ENCODE measurements around the gene HTRA3. TPM values are rescaled to one million over a fixed set of nuclear protein-coding genes. Genes with fewer than 3 reads are reported as not detected.

The HTRA3 gene
- total RNA-seq, 2 donors from 2014 or later = 33.8 to 124 TPM

GRCh38 chr4:8314691-8315255 lies 45.2 kb downstream of the HTRA3 start:
- H3K4me3 ChIP-seq = no peak overlapping the region
- no peak for TF ChIP-seq CTCF (IDR thresholded peaks at IDR 0.05)
- no peaks in the 10 kb centered on the region for H3K36me3 ChIP-seq
- no peak overlapping the region for H3K27ac ChIP-seq
- peak; percentile 21 for DNase-seq (ENCODE audit: low spot score)
- H3K4me1 ChIP-seq = peaks cover 0 to 27% of the 10 kb centered on the region in 2 donors
- peaks cover 0 to 6% of the 10 kb centered on the region in 2 donors for H3K9me3 ChIP-seq
- H3K27me3 ChIP-seq = no peaks in the 10 kb centered on the region

GRCh38 chr4:8315435-8316250 lies 46.1 kb downstream of the HTRA3 start:
- H3K27ac ChIP-seq = peak overlapping the region; percentile 39 to 53

GRCh38 chr4:8316251-8316771 lies 46.8 kb downstream of the HTRA3 start:
- H3K4me3 ChIP-seq = no peak overlapping the region
- peak; percentile 40 for DNase-seq (ENCODE audit: low spot score)
- no peaks in the 10 kb centered on the region for H3K36me3 ChIP-seq
- peak overlapping the region; percentile 39 to 53 for H3K27ac ChIP-seq
- TF ChIP-seq CTCF (IDR thresholded peaks at IDR 0.05) = no peak
- peaks cover 0 to 6% of the 10 kb centered on the region in 2 donors for H3K9me3 ChIP-seq
- no peaks in the 10 kb centered on the region for H3K27me3 ChIP-seq
- peaks cover 0 to 37% of the 10 kb centered on the region in 2 donors for H3K4me1 ChIP-seq

More at GRCh38 chr4:8315435-8316250, 46.1 kb downstream of the HTRA3 start:
- Histone ChIP-seq H3K9me3 (peaks cover 0 to 6% of the 10 kb centered on the region in 2 donors), H3K27me3 (no peaks in the 10 kb centered on the region), H3K4me3 (no peak overlapping the region), H3K36me3 (no peaks in the 10 kb centered on the region), H3K4me1 (peaks cover 0 to 34% of the 10 kb centered on the region in 2 donors)
- no peak for TF ChIP-seq CTCF (IDR thresholded peaks at IDR 0.05)
- DNase-seq (ENCODE audit: low spot score) = peak; percentile 70

GRCh38 chr4:8316911-8317351 lies 47.4 kb downstream of the HTRA3 start:
- Histone ChIP-seq H3K27me3 (no peaks in the 10 kb centered on the region), H3K36me3 (no peaks in the 10 kb centered on the region), H3K27ac (peak overlapping the region in 1 of 2 donors; percentile 16), H3K4me3 (no peak overlapping the region), H3K4me1 (peaks cover 0 to 37% of the 10 kb centered on the region in 2 donors), H3K9me3 (peaks cover 0 to 6% of the 10 kb centered on the region in 2 donors)
- no peak for TF ChIP-seq CTCF (IDR thresholded peaks at IDR 0.05)
- DNase-seq (ENCODE audit: low spot score) = peak; percentile 52

GRCh38 chr4:8317474-8317873 lies 47.9 kb downstream of the HTRA3 start:
- TF ChIP-seq CTCF (IDR thresholded peaks at IDR 0.05) = no peak
- Histone ChIP-seq H3K9me3 (peaks cover 0 to 6% of the 10 kb centered on the region in 2 donors), H3K36me3 (no peaks in the 10 kb centered on the region), H3K27ac (no peak overlapping the region), H3K27me3 (no peaks in the 10 kb centered on the region), H3K4me3 (no peak overlapping the region), H3K4me1 (peaks cover 0 to 37% of the 10 kb centered on the region in 2 donors)
- DNase-seq (ENCODE audit: low spot score) = no peak
